Urinary bladder (tissue), 4 donors: ENCODE results near the gene CHD6. TPM values are rescaled to one million over a fixed set of nuclear protein-coding genes. Genes with fewer than 3 reads are reported as not detected.

Experiments used
- DNase-seq: peaks from one replicate; pipeline ENCODE4 v3.0.0-alpha.2; 2015; ENCODE audit errors: extremely low spot score
- H3K27ac ChIP-seq: one replicate; pipeline ENCODE4 v1.5.1; 2013; ENCODE audit warnings: low read depth, mild to moderate bottlenecking, moderate library complexity
- H3K36me3 ChIP-seq: one replicate; pipeline ENCODE4 v1.6.1; 2013; ENCODE audit warnings: mild to moderate bottlenecking, moderate library complexity; ENCODE audit not compliant: insufficient read depth
- H3K4me1 ChIP-seq: one replicate; pipeline ENCODE4 v1.6.1; 2013; ENCODE audit warnings: mild to moderate bottlenecking, moderate library complexity; ENCODE audit not compliant: insufficient read depth
- H3K4me3 ChIP-seq: one replicate; pipeline ENCODE4 v1.5.1; 2013; ENCODE audit warnings: low read depth, low read length
- WGBS: extraction: QIAGEN DNeasy Blood & Tissue Kit; methylation state at CpG from one replicate; pipeline ENCODE4 v1.1.7; 2013; 5-methylcytosine and 5-hydroxymethylcytosine counted together
- polyA plus RNA-seq: library from polyadenylated mRNA; stranded (reverse); fragments of 200-250 nt; gene quantifications from one replicate; pipeline ENCODE4 v1.2.3, GENCODE V29; 2013
- total RNA-seq: library from RNA; depleted of rRNA; stranded (reverse); fragments of >200 nt; gene quantifications from one replicate; pipeline ENCODE4 v1.2.3, GENCODE V29; 2014
- donor health status: healthy with polysubstance abuse.
- donor health status: healthy.

The CHD6 gene
- total and polyA plus RNA-seq, 2 donors, result 11.6 to 61.5 TPM

DNA sequence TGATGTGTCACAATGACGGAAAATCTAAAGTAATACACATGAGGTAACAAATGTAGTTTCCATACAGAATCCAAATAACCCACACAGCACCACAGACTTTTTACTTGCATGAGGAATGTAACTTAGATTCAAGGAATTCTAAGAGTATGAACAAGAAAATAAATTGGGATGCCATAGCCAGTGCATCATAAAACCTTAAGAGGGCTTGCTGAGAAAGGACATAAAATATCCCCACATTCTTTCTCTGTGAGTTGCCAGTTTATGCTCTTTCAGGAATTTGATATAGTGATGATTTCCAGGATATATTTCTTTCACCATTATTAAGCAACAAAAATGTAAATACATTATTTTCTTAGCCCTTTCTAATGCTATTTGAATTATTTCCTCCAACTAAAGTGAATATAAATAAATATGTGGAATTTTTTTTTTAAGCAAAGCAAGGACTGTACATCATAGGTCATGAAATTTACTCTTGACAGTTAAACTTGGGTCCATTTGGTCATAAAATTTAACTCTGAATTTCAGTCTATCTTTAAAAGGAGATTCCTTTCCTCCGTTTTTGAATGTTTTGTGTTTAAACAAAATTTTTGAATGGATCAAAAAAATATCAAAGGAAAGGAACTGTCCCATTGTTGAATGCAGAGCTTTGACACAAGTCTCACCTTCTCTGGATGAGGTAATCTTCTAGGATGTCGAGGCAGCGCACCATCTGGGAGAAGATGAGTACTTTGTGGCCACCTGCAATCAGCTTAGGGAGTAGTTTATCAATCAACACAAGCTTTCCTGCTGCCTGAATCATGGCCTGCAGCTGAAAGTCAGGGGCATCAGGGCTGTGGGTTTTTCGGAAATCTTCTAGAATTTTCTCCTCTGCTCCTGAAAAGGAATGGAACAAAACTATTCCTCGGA lies 135.3 kb downstream of the CHD6 start:
- Histone ChIP-seq H3K27ac (no peak overlapping the region), H3K4me1 (no peaks in the 10 kb centered on the region), H3K36me3 (peaks cover 10% of the 10 kb centered on the region), H3K4me3 (no peak overlapping the region)
- no peak for DNase-seq
- 83% methylated on average over 6 of the region's 6 CpGs for WGBS

DNA sequence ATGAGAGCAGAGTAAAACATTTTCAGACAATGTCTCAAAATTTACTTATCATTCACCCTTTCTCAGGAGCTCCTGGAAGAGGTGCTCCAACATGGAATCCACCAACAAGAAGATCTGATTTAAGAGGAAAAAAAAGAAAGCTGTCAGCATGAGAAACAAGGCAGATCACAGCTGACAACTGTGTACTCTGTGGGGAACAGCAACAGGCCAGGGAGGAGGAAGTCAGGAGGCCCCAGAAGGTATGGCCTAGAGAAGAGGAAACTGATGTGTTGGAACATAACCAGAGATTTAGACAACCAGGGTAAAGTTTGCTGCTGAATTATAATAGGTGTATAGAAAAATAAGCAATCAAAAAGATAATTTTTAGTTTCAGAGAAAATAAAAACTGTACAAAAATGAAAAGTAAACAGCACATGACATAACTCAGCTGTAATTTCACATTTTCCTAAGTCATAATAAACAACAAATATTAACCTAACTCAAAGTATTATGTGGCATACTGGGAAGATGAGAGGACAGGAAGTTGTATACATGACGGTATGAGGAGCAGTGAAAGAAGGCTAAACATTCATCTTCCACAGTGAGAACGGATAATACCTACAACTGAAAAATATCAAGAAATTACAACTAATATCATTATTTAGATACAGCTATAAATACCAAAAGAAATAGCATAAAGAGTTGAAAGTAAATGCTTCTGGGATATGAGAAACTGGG lies 138.0 kb downstream of the CHD6 start:
- Histone ChIP-seq H3K27ac (no peak overlapping the region), H3K36me3 (no peaks in the 10 kb centered on the region), H3K4me1 (peaks cover 2% of the 10 kb centered on the region), H3K4me3 (no peak overlapping the region)
- 71% methylated on average over 2 of the region's 2 CpGs for WGBS
- DNase-seq, result no peak

DNA sequence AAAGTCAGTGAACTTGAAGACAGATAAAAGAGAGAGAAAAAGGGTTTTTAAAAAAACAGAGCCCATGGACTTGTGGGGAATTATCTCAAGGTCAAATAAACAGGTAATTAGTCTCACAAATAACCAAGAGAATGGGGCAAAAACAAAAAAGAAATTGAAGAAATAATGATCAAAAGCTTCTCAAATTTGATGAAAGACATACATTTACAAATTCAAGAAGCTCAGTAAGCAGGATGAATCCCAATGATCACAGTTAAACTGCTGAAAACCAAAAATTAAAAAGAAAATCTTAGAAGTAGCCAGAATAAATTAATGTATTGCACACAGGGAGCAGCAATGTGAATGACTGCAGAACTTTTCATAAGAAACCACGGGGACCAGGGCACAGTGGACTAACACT lies 139.1 kb downstream of the CHD6 start:
- WGBS, result 98% methylated on average over 1 of the region's 1 CpG
- no peaks in the 10 kb centered on the region for H3K36me3 ChIP-seq
- DNase-seq, result no peak
- no peak overlapping the region for H3K27ac ChIP-seq
- H3K4me3 ChIP-seq, result no peak overlapping the region
- H3K4me1 ChIP-seq, result peaks cover 2% of the 10 kb centered on the region

DNA sequence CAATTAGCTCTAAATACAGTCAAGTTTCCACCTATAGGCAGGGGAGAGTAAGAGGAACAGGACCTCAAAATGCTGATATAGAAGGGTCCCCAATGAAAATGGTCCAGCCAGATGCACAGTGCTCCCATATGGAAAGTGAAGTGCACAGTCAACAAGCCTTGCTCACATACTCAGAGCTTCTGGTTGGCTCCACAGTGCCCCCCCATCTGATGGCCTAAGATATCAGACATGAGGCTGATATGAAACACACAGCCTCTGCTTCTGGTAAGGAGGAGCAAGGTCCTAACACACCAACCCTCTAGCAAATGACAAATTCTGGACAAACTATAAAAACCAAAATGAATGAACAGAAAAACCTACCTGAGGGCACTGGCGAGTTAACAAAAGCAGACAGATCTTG lies 140.2 kb downstream of the CHD6 start:
- H3K36me3 ChIP-seq, result no peaks in the 10 kb centered on the region
- DNase-seq, result no peak
- 97% methylated on average over 1 of the region's 1 CpG for WGBS
- no peak overlapping the region for H3K4me3 ChIP-seq
- peaks cover 2% of the 10 kb centered on the region for H3K4me1 ChIP-seq
- no peak overlapping the region for H3K27ac ChIP-seq

DNA sequence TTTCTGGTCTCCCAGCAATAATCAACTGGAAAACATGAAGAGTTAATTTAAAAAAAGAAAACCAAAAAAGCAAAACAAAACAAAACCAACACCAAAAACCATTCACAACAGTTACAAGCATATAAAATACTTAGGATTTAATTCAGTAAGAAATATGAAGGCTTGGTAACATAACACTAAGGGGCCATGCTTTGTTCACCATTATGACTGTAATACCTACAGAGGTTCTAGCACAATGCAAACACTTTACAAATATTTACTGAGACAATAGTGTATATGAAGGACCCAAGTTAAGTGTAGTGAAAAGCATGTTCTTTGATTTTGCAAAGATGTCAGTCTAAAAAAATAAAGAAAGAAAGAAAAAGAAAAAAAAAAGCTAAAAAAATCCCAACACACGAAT lies 141.7 kb downstream of the CHD6 start:
- Histone ChIP-seq H3K36me3 (peaks cover 2% of the 10 kb centered on the region), H3K27ac (peak overlapping the region; percentile 10), H3K4me1 (peaks cover 2% of the 10 kb centered on the region), H3K4me3 (no peak overlapping the region)
- DNase-seq, result no peak
- WGBS, result 93% methylated on average over 1 of the region's 1 CpG

DNA sequence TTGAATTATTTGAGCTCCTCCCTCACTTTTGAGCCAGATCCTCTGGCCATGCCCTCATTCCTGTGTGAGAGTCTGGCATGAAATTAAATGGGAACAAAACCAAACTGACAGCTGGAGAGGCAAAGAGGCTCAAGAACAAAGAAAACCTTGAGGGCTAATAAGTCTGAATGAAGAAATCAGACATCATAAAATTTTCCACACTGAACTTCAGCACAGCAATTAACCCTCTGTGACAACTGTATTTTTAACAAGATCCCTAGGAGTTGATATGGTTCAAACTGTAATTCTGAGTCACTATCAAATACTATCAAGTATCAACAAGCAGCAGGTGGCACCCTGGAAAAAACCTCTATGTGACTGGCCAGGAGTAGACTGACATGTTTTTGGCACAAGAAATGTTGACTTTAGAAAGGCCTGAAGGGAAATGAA lies 142.2 kb downstream of the CHD6 start:
- no peak overlapping the region for H3K27ac ChIP-seq
- H3K4me3 ChIP-seq, result no peak overlapping the region
- H3K4me1 ChIP-seq, result peaks cover 2% of the 10 kb centered on the region
- peaks cover 3% of the 10 kb centered on the region for H3K36me3 ChIP-seq
- DNase-seq, result no peak

DNA sequence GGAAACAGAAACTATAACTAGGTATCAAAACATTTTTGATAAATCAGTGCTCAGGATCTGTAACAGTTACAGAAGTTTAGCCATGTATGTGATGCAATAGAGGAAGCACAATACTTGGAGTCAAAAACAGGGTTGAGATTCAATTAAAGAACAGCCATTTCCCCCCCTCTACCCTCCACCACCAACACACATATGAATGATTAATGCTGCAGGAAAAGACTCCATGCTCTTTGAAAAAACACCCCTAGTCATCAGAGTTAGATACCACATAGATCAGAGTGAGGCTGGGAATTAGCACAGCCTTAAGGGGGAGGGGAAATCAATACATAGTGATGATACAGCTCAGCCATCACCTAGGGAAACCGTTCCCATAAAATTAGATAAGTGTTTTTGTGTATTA lies 142.7 kb downstream of the CHD6 start:
- Histone ChIP-seq H3K36me3 (peaks cover 4% of the 10 kb centered on the region), H3K27ac (no peak overlapping the region), H3K4me3 (no peak overlapping the region), H3K4me1 (peaks cover 2% of the 10 kb centered on the region)
- no peak for DNase-seq
- WGBS, result 53% methylated on average over 1 of the region's 1 CpG

DNA sequence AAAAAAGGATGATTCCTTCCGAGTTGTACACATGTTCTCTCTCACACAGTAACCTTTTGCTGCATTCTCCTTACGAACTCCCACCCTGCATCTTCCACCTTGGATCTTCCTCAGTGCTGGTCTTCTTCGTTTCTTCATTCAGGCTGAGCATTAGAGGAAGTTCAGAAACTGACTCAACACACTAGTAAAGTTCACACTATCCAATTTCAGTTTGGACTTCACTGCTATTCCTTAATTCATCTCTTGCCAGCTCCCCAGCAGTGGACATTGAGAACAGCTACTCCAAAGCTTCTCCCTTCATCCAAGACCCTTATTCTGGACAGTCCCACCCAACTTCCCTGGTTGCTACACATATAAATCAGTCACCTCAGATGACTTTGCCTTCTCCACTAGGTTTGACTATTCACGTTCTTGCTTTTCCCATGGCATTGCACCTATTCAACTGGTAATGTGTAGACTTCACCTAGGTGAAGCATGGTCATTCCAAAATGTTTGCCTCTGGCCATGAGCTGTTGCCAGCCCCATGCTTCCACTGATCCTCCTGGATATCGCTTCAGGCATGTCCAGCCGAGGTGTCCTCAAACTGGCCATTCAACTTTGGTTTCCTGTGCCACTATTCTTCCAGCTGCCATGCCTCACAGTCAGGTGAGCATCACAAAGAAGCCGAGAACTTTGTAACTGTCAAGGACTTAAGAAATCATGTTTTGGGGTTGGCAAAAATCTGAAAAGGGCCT lies 147.6 kb downstream of the CHD6 start:
- Histone ChIP-seq H3K27ac (no peak overlapping the region), H3K36me3 (peaks cover 8% of the 10 kb centered on the region), H3K4me3 (no peak overlapping the region), H3K4me1 (no peaks in the 10 kb centered on the region)
- DNase-seq, result no peak
- WGBS, result 89% methylated on average over 7 of the region's 7 CpGs

DNA sequence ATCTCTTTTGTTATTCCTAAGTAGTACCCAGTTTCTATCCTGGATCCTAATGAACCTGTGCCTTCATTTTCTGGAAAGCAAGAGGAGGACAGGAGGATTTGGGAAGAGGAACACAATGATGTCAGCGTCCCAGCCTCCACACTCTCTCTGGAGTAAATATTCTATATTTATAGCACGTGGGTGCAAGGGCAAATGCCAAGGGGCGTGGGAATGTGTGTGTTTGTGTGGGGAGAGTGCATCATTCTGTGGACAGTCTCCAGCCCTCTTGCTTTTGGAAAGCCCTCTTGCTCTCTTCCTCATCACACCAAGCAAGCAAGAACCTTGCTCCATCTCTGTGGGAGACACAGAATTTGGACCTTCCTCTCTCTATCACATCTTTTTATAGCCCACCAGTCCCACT lies 148.3 kb downstream of the CHD6 start:
- DNase-seq, result no peak
- H3K4me1 ChIP-seq, result no peaks in the 10 kb centered on the region
- H3K4me3 ChIP-seq, result no peak overlapping the region
- WGBS, result 61% methylated on average over 3 of the region's 3 CpGs
- H3K36me3 ChIP-seq, result peaks cover 8% of the 10 kb centered on the region
- H3K27ac ChIP-seq, result no peak overlapping the region

DNA sequence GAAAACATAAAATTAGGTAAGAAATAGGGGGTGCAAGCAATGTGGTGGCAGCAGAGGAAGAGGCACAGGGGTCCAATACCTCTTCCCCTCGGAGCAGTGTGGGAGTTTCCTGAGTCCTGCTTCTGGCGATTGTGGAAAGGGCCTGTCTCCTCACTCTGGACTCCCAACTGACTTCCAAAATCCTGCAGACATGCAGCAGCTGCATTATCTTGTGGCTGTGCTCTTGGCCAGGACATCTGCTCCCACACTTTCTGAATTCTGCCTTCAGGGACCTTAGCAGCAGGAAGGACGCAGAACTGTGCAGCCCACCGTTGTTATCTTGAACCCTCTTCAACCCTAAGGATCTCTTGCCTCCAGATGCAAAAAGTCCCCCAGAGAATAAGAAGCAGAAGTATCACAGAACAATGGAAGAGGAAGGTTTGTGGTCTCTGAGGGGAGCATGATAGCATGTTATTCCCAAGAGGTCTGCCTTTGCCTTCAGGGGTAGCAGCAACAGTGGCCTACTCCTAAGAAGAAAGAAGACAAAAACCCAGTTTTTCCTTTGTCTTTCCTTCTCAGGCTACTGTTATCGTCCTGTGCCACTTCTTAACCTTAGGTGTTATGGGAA lies 149.1 kb downstream of the CHD6 start:
- no peak overlapping the region for H3K4me3 ChIP-seq
- DNase-seq, result no peak
- 71% methylated on average over 5 of the region's 5 CpGs for WGBS
- peaks cover 8% of the 10 kb centered on the region for H3K36me3 ChIP-seq
- no peaks in the 10 kb centered on the region for H3K4me1 ChIP-seq
- H3K27ac ChIP-seq, result no peak overlapping the region

DNA sequence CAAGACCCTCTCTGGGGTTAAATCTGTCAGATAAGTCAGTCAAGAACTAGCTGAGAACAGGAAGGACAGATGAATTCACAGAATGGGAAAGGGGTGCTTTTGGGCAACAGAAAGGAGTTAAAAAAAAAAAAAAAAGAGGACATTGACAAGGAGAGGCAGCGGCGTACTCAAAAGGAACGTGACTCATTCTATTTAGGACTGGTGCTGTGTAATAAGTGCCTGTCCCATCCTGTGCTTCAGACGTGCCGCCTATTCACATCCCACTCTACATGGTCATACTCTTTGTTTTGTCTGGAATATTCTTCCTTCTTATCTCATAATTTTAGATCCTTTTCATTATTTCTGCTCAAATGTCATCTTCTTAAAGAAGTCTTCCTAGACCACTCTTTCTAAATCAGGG lies 150.5 kb downstream of the CHD6 start:
- Histone ChIP-seq H3K4me1 (no peaks in the 10 kb centered on the region), H3K4me3 (no peak overlapping the region), H3K36me3 (peaks cover 8% of the 10 kb centered on the region), H3K27ac (no peak overlapping the region)
- no peak for DNase-seq
- 87% methylated on average over 5 of the region's 5 CpGs for WGBS

DNA sequence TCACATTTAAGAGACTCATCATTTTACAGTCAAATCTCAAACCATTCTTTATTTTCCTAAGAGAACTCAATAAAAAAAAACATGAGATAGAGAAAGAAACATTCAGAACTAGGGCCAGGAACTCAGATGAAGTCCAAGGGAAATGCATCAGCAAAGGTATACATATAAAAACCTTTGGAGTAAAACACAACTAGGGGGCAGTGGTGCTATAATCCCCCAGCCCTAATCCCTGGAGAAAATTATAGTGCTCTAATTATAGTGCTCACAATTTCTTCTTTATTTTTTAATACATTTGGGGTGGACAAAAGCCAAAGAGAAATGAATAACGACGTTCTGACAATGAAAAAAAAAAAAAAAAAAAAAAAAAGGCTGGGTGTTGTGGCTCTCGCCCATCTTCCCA lies 151.0 kb downstream of the CHD6 start:
- no peak for DNase-seq
- H3K36me3 ChIP-seq, result peaks cover 8% of the 10 kb centered on the region
- H3K27ac ChIP-seq, result no peak overlapping the region
- WGBS, result 80% methylated on average over 3 of the region's 3 CpGs
- H3K4me3 ChIP-seq, result no peak overlapping the region
- H3K4me1 ChIP-seq, result no peaks in the 10 kb centered on the region

DNA sequence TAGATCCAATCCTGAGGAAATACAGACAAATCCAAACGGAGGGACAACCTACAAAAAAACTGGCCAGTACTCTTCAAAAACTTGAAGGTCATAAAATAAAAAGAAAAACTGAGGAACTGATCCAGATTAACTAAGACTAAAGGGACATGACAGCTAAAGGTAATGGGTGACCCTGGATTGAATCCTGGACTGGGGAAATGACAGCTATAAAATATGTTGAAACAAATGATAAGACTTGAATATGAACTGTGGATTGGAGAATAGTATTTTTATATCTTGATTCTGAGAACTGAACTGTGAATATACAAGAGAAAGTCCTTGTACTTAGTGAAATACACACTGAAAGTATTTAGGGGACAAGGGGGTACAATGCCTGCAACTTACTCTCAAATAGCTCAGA lies 154.6 kb downstream of the CHD6 start:
- Histone ChIP-seq H3K4me3 (no peak overlapping the region), H3K27ac (no peak overlapping the region), H3K4me1 (no peaks in the 10 kb centered on the region), H3K36me3 (peaks cover 1% of the 10 kb centered on the region)
- WGBS, result 68% methylated on average over 1 of the region's 1 CpG
- DNase-seq, result no peak
